A549 (cell line): ENCODE results near the gene MAPKAPK3.

Source experiments
- EP300 ChIP-seq, 2 experiments: fragments of >200 bp; sonication (Bioruptor Twin); formaldehyde crosslinking; IDR thresholded peaks; 2 replicates in 1 of 2; 3 replicates in 1 of 2; pipeline ENCODE4 v1.6.1; 2016 to 2017
- HDAC2 ChIP-seq: fragments of 200-600 bp; sonication (generic); IDR thresholded peaks from 2 replicates; pipeline ENCODE4 v1.6.1; 2016
- MAFK ChIP-seq: fragments of 450-650 bp; IDR thresholded peaks from 2 replicates; pipeline ENCODE4 v1.6.1; 2014; ENCODE audit not compliant: partially characterized antibody
- NR3C1 ChIP-seq: fragments of >200 bp; sonication (Bioruptor Twin); formaldehyde crosslinking; IDR thresholded peaks from 3 replicates; pipeline ENCODE4 v1.6.1; 2017
- USF2 ChIP-seq: fragments of 450-650 bp; IDR thresholded peaks from 2 replicates; pipeline ENCODE4 v1.6.1; 2014; ENCODE audit warnings: antibody characterized with exemption
- TF ChIP-seq, protein P1 (sequence below): fragments of >200 bp; sonication (Bioruptor Twin); formaldehyde crosslinking; IDR thresholded peaks from 3 replicates; pipeline ENCODE4 v1.5.1; 2016

GRCh38 chr3:50657816-50658215 lies 40.9 kb downstream of the MAPKAPK3 start:
- TF ChIP-seq, protein P1, sequence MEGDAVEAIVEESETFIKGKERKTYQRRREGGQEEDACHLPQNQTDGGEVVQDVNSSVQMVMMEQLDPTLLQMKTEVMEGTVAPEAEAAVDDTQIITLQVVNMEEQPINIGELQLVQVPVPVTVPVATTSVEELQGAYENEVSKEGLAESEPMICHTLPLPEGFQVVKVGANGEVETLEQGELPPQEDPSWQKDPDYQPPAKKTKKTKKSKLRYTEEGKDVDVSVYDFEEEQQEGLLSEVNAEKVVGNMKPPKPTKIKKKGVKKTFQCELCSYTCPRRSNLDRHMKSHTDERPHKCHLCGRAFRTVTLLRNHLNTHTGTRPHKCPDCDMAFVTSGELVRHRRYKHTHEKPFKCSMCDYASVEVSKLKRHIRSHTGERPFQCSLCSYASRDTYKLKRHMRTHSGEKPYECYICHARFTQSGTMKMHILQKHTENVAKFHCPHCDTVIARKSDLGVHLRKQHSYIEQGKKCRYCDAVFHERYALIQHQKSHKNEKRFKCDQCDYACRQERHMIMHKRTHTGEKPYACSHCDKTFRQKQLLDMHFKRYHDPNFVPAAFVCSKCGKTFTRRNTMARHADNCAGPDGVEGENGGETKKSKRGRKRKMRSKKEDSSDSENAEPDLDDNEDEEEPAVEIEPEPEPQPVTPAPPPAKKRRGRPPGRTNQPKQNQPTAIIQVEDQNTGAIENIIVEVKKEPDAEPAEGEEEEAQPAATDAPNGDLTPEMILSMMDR = no peak
- TF ChIP-seq NR3C1 (no peak), MAFK (no peak), USF2 (no peak), EP300 (IDR thresholded peaks at IDR 0.05) (no peak), HDAC2 (no peak)
